HG03097 (cell line): ENCODE data around the gene EFNB2.
A peak's percentile ranks its signal among the peaks of the same experiment; 100 is the strongest.

ENCODE experiments used
- ATAC-seq: cut with Tn5 transposase; IDR thresholded peaks from one replicate; pipeline ENCODE4 v1.9.1; 2021; ENCODE audit not compliant: unreplicated experiment, low FRiP score

The EFNB2 gene

DNA sequence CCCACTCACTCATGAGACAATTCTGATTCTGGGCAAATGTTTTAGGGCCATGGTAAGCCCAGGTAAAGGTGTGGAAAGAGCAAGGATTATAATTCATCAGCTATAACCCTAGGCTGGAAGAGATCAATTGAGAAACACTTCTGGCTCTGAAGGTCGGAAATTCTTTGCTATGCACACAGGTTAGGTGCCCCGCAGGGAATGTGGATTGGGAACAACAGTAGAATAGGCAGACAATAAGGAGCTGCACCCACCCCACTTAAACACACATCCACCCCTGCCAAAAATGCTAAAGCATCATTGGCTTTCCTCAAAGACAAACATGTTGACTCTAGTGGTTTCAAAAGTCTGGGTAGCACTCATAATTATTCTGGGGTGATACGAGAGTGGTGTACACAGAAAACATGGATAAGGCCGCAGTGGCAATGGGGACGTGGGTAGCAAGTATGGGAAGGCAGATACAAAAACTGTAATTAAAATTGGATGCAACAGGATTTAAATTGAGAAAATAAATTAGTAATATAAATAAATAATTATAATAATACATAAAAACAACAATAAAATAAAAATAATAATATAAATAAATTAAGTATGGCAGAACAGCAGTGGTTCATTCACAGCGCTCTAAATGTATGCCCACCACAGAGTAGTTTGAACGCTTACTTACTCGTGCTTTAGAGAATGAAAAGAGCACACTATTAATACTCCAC, 8.6 kb downstream of the EFNB2 start:
- no peak for ATAC-seq

DNA sequence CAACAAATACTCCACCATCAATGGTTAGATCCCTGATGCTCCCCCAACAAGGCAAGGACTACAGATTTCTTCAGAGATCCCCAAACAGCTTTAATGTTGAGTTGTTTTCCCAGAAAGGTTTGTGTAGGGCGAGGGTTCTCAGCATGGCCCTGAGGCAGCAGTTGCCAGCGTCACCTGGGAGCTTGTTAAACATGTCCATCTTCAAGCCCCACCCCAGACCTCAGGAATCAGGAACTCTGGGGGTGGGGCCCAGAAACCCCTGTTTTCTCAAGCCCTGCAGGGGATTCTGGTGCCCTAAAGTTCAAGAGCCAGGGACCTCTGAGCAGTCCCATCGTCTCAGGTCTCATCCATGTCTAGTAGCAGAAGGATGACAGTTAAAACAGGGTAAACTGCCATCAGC, 9.6 kb downstream of the EFNB2 start:
- no peak for ATAC-seq

DNA sequence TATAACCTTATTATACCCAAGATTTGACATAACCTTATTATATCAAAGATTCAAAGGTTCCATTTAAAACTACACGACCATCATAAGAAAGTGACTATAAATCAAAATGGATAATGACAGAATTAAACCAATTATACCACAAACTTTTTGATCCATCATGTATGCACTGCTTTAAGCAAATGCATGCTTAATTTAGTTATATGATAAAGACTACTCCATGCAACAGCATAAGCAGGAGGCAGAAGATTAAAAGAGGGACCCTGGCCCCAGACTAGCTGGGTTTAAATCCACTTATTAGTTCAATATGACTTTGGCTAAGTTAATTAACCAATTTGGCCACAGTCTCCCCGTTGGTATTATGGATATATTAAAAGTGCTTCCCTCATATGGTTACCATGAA, 11.4 kb downstream of the EFNB2 start:
- no peak for ATAC-seq

DNA sequence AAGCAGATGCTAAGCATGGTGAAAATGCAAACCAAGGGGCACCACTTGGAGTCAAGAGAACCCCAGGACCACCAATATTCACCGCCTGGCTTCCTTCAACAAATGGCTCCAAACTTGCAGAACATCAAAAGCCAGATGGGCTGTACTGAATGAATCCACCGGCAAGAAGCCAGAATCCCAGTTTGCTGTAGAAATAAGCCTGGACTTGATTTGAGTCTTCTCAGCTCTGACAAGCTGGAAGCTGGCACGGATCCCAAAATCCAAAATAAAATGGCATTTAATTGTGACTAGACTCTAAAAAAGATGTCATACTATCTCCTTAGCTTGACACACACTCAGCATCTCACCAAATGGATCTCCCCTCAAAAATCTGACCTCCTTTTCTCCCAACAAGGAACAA, 11.9 kb downstream of the EFNB2 start:
- ATAC-seq: no peak

DNA sequence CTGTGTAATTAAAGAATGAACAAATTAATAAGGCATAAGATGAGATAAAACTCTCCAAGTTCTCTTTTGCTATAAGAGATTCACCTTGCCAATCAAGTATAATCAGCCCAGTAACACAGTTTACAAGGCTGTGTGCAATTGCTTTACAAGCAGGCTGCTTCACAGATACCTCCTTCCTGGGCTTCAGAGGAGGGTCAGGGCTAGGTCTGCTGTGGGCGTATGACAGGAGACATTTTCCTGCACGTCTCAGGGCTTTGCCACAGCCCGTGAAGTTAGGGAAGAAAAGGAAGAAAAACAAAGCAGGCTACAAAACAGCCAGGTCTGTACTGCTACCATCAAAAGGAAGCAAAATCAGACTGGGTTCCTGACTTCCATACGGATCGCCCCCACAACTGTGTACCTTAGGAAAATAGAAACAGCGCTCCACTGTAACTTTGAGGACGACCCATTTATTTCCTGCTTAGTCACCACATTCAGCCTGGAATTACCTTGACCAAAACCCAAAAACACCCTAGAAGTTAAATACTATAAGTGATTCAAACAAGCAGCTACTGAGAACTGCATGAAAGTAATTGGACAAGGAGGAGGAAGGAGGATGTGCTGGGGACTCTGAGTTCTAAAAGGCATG, 12.4 kb downstream of the EFNB2 start:
- ATAC-seq: no peak

DNA sequence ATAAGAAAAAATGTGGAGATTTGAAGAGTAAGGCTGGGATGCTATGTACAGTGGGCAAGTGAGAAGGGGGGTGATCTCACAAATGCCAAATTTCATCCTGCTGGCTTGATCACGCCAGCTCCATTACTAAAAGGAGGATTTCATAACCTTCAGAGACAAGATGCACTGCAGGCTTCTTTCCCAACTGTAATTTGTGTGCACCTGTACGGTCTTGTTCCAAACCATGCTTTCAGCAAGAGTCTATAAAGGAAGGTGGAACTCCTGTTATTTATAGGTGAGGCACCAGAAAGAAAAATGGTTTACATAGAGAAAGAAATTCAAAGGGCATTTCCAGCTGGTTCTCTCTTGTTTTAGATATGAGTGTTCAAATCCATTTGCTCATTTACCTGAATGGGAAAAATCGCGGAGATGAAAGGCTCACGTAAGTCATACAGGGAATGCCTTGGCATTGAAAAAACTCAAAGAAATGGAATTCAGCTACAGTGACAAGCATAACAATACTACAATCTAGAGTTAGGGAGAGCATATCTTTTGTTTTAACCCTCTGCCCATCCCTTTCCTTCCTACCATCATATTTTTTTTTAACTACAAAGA, 13.3 kb downstream of the EFNB2 start:
- ATAC-seq: no peak

DNA sequence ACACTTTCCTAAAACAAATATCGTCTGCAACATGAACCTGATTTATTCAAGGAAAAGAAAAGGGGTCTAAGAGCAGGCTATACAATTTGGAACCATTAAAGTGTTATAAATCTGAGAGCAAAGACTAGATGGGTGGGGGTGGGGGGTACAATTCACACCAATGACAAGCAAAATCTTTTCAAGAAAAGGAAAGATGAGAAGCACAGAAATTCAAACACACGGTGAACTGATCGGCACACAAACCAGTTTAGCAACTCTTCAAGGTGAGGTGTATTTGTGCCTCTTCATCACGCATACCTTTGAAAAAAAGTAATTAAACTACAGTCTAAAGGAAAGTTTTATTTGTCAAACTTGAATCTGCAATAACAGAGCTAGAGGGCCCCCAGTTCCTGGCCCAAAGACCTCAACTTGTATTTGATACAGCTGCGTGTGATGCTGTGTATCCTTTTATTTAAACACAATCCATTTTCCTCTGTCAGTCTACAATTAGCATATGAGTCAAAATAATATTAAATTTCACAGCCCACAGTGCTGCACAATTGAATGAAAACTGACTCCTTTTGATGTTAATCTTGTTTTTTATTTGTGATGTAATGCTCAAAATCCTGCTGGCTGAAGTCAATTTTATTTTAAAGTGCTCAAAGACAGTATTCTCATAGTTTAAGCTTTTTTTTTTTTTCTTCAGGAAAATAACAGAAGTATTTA, 14.2 kb downstream of the EFNB2 start:
- ATAC-seq: no peak

DNA sequence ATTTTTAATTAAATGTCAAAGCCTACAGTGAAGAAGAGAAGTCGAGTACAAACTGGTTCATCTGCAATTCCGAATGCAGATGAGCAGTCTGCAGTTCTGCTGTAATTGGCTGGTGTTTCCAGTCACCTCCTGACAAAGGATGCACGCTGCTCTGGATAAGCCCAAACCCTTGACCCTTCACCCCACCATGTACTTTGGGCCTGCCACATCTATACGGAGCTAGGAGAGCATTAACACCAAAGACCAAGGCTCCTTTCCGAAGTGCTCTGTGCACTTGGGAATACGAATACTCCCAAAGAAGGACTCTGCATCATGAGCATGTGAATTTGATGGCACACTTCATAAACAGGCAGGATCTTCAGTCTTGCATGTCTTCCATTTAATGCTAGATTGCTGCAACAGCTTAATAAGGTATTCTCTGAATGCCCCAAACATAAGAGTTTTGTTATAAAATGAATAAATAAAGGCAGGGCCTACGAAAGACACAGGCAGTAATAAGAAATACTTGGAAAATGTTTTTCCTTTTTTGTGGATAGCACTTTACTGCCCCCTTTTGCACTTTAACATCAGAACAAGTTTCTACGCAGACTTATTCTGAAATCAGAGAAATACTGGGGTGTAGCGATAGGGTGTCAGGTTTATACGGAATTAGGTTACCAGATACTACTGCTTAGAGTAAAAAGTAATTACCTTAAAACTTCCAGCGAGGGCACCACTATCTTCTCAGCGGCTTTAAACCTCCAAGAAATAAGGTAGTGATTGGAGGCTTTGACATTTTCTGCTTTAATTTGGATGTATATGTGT, 15.0 kb downstream of the EFNB2 start:
- ATAC-seq: no peak

DNA sequence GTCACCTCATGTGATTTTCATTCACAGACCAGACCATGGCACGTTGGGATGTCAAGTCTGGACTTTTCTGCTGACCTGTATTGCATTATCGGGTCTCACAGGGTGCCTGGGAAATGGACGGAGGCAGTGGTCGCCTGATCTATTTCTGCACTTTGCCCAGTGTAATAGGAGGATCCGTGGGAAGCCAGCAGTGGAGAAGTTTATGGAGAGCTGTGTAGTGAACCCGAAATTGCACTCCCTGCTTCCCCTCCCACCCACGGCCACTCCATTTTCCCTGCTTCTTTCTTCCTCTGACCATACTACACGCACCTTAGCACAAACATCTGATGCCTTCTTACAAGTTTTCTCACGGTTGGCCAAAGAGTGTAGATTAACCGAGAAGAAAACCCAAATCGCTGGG, 16.9 kb downstream of the EFNB2 start:
- no peak for ATAC-seq

DNA sequence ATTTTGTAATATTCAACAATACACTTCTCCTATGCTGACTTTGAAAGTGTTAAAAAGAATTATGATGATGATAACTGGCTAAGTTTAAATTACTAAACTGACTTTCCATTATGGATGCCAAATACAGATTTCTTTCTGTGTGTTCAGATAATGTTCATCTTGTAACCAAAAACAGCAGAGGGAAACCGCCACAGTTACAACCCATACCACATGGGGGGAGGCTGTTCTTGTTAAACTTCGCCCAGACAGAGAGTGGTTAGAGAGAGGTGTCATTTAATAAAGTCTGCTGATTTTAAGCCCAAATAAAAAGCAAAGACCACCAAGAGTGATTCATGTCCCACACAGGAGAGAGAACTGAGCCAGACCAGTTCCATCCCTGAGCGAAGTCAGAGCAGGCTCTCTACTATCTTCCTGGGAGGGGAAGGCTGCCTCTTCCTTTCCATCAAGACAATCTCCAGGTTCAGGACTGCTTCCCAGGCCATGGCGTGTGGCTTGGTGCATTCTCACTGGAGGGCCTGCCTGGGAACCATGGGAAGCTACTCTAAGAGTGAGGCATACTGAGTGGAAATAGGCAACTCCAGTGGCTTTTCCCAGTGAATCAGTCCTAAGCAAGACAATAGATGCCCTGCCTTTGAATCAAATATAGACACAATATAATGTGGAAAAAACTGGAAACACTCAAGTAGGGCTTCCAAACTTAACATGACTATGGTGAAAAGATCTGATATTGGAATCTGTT, 18.2 kb downstream of the EFNB2 start:
- ATAC-seq: no peak

DNA sequence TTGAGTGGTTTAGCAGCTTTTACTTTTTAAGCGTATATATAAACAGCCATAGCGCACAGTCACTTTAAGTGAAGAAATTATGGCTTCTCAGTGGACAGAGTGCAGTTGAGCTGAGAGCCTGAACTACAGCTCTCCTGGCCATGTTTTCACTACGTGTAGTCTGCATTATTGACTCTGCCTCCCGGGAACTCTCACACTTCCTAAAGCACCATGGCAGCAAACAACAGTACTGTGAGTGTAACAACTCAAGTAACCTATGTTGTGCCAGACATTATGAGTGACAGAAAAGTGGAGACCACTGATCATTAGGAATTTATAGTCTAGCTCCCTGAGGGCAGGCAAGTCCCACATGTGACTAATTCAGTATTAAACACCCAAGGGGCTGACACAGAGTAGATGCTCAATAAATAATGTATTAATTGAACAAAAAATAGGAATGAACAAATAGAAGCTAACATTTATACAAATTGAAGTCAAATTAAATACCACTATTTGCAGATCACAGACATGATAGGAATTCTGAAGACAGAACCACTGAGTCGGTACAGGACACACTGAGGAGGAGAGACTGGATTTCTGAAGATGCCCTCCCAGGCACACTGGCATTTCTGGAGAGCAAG, 19.7 kb downstream of the EFNB2 start:
- ATAC-seq: no peak

DNA sequence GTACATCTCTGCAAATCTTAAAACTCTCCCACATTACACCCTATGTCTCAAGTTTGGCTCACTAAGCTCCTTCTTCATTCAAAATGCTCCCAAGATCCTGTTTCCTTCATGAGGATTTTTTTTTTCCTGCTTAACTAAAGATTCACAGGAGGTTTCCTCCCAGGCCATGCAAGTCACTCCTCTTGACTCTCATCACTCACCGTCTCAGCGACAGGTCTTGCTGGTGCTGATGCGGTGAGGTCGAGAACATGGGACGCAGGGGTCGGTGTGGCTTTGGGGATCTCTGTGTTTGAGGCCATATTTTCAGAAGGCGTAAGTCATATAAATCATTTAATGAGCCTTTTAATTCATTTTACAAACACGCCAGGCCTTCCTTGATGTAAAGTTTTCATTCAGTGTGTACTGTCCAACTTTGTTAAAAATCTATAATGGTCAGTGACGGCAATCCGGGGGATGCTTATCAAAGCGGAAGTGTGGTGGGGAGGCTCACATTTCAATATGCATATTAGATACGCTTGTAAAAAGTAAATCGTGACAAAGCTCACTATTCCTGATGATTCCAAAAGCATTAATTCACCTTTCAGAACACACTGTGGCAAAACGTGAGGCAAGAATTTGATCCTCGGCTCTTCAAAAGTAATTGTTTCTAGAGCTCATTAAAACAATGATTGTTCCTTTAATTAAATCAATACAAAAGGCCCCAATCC, 20.4 kb downstream of the EFNB2 start:
- ATAC-seq: no peak

DNA sequence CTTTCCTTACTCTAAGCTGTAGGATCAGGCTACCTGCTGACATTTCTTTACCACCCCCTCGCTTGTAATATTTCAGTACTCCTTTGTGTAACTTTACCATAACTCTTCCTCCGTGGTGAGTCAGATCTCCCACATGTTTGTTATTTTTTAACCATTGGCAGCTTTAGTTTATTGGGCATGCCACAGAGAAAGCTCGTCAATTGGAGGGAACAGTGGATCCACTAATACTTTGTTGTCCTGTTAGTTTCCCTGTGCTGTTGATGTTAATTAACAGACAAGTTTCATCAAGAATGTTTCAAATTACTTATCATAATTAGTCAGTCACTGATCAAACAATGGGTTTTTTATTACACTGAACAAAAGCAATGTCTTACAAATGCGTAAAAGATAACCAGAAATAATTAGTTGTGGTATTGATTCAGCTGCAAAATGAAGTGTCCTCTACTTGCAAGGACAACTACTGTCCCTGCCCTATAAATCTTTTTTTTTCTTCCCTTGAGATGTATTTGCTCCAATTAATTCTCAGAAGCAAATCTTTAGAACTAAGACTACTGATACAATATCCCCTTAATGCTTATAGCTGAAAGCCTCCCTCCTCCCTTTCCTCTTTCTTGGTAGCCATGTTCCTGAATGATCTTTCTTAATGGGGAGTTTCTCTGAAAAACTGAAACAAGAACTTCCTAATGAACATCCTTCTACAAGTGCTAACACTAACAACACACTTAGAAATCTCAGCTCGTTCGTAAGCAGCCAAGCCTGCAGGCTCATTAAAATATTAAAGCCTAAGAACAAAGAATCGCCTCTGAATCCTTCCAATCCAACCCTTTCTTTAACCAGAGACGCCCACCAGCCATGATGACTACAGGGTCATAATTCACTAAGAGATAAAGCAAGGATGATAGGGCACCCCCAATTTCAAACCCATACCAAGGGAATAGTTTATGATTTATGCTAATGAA, 22.2 kb downstream of the EFNB2 start:
- no peak for ATAC-seq

DNA sequence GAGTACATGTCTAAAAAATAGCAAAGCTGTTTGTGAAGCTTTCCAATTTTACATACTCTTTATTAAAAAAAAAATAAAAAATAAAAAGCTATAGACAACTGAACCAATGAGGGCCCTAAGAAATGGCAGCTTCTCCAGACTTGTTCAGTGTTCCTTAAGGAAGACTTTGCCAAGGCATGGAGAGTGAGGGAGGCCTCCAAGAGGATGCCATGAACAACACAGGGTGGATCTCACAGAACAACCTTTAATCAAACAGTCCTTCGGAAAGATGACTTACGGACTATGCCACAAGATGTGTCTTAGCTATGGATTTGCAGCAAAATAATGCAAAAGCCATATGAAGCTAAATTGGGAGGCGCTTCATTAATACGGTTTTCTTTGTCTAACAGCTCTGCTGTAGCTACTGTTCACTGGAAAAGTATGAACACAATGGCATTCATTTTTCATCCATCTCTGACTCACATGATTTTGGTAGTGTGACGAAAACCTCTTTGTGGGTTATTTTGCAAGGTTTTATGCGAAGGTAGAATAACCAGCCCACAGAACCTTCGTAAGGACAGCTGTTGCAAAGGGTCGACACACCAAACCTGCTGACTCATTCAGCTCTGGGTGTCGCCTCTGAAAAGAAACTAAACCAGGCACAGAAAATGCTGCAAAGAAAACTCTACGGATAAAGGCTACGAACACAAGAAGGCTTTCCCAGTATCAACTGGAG, 27.7 kb downstream of the EFNB2 start:
- ATAC-seq: peak; percentile 68

DNA sequence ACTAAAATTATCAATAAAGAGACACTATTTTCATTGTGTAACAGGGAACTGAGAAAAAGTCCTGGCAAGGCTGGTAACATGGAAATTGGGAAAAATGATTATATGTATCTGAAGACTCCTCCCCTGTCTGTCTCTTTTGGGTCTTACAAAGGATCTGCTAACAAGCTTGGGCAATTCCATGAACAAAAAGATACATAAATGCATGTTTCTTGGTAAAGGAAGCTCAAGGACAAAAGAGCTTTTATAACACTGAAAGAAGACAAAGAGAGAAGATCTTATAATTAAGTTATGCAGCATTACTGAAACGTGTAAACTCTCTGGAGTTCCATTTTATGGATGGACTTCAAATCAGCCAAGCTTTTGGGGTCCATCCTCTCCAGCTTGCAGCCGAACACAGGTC, 29.2 kb downstream of the EFNB2 start:
- no peak for ATAC-seq

DNA sequence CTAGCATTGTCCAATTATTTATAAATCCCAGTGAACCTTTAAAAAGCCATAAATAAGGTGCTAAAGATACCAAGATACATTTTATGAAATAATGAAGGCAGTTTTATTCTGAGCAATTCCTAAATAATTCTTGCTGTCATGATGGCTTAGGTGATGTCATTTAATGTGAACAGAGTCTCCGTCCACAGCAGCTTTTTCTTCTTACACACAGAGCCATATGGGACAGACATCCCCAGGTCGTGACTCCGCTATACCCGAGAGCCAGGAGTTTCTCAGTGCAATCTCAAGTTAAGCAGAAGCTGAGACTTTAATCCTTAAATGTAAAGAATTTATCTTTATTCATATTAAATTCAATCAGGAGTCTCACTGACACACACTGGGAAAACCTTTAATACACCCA, 29.7 kb downstream of the EFNB2 start:
- ATAC-seq: no peak

DNA sequence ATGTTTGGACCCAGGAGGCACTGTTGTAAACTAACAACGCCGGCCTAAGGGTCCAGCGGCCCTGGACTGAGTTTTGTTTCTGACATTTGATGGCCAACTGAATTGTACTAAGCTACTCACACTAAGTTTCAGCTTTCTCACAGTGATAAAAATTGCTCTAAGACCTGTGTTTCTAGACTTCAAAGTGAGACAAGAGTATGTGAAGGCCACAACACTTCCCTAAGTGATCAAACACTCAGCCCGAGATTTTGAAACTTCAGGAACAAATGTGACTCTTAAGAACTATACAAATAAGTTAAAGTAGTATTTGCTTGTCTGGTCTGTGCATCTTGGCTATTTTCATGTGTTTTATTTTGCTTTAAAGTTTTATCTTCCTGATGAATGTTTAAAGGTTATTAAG, 30.2 kb downstream of the EFNB2 start:
- no peak for ATAC-seq
